Gastroesophageal sphincter (tissue), 3 donors: Measurements from ENCODE around the gene STXBP6.

ENCODE experiments used
- EP300 ChIP-seq: sonication (generic); formaldehyde crosslinking; IDR thresholded peaks from one replicate; pipeline ENCODE4 v1.6.1; 2017; ENCODE audit warnings: antibody characterized with exemption, mild to moderate bottlenecking
- POLR2A ChIP-seq, 2 donors: fragments of 450-650 bp; IDR thresholded peaks; one replicate each; pipeline ENCODE4 v1.6.1; 2017; ENCODE audit warnings: antibody characterized with exemption in 2 of 2, mild to moderate bottlenecking in 2 of 2, moderate library complexity in 1 of 2
- TF ChIP-seq, protein P1 (sequence below), 4 experiments: fragments of 200-600 bp in 2 of 4; fragments of 450-650 bp in 2 of 4; sonication (generic) in 1 of 4; IDR thresholded peaks; one replicate each; pipeline ENCODE4 v1.5.1; 2017 to 2019; ENCODE audit warnings: antibody characterized with exemption in 4 of 4, mild to moderate bottlenecking in 2 of 4, moderate library complexity in 2 of 4

- TF ChIP-seq, protein P1, sequence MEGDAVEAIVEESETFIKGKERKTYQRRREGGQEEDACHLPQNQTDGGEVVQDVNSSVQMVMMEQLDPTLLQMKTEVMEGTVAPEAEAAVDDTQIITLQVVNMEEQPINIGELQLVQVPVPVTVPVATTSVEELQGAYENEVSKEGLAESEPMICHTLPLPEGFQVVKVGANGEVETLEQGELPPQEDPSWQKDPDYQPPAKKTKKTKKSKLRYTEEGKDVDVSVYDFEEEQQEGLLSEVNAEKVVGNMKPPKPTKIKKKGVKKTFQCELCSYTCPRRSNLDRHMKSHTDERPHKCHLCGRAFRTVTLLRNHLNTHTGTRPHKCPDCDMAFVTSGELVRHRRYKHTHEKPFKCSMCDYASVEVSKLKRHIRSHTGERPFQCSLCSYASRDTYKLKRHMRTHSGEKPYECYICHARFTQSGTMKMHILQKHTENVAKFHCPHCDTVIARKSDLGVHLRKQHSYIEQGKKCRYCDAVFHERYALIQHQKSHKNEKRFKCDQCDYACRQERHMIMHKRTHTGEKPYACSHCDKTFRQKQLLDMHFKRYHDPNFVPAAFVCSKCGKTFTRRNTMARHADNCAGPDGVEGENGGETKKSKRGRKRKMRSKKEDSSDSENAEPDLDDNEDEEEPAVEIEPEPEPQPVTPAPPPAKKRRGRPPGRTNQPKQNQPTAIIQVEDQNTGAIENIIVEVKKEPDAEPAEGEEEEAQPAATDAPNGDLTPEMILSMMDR (IDR thresholded peaks at IDR 0.05): no peak
- TF ChIP-seq POLR2A (IDR thresholded peaks at IDR 0.05): no peak
- no peak for TF ChIP-seq EP300
Observed at GRCh38 chr14:24913021-24913420, 136.9 kb downstream of the STXBP6 start.
